BLaER1 (cell line): ENCODE measurements around the gene JCHAIN.
"Not testable (repeated sequence)": the region's sequence is repeated elsewhere in the genome, so short reads cannot be mapped to it uniquely, and the experiment has no call there.

ENCODE experiments used
- H3K27ac ChIP-seq: shearing (Covaris generic); formaldehyde crosslinking; 2 replicates; pipeline ENCODE4 v1.8.1; 2022
- H3K27me3 ChIP-seq: shearing (Covaris generic); formaldehyde crosslinking; 2 replicates; pipeline ENCODE4 v1.8.1; 2022
- H3K36me3 ChIP-seq: shearing (Covaris generic); formaldehyde crosslinking; 2 replicates; pipeline ENCODE4 v1.8.1; 2022
- H3K4me1 ChIP-seq: shearing (Covaris generic); formaldehyde crosslinking; 2 replicates; pipeline ENCODE4 v1.8.1; 2022
- H3K4me2 ChIP-seq: shearing (Covaris generic); formaldehyde crosslinking; 2 replicates; pipeline ENCODE4 v1.8.1; 2022
- H3K4me3 ChIP-seq: shearing (Covaris generic); formaldehyde crosslinking; 2 replicates; pipeline ENCODE4 v1.8.1; 2022
- H3K9ac ChIP-seq: shearing (Covaris generic); formaldehyde crosslinking; 2 replicates; pipeline ENCODE4 v1.8.1; 2022
- H3K9me3 ChIP-seq: shearing (Covaris generic); formaldehyde crosslinking; 2 replicates; pipeline ENCODE4 v1.8.1; 2022
- H4K20me1 ChIP-seq: shearing (Covaris generic); formaldehyde crosslinking; 2 replicates; pipeline ENCODE4 v1.8.1; 2022
- Cebpa-rat ChIP-seq: shearing (Covaris generic); IDR thresholded peaks from 2 replicates; pipeline ENCODE4 v1.8.1; 2022

The JCHAIN gene

DNA sequence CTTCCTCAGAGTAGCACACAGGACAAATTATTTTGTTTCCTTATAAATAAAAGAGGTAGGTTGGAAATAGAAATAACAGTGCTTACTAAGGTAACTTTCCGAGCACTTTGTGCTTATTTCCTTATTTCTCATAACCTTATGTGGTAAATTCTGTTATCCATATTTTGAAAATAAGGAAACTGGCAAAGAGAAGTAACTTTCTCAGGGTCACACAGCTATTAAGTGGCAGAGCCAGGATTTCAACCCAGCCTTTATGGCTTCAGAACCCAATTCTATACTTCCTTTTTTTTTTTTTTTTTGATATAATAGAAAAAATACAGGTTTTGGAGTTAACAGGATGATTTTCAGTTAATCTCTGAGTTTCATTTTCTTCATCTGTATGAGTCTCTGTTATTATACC lies 25.4 kb upstream of the JCHAIN start:
- Histone ChIP-seq H3K27me3 (no peaks in the 10 kb centered on the region), H3K9ac (no peak overlapping the region), H3K36me3 (peaks cover 11% of the 10 kb centered on the region; the same call in 1 of the 2 replicates), H3K4me1 (peaks cover 44% of the 10 kb centered on the region), H3K27ac (no peak overlapping the region), H4K20me1 (peaks cover 52% of the 10 kb centered on the region), H3K9me3 (no peaks in the 10 kb centered on the region), H3K4me3 (no peak overlapping the region), H3K4me2 (peak overlapping the region; percentile 89)
- TF ChIP-seq Cebpa-rat = no peak

DNA sequence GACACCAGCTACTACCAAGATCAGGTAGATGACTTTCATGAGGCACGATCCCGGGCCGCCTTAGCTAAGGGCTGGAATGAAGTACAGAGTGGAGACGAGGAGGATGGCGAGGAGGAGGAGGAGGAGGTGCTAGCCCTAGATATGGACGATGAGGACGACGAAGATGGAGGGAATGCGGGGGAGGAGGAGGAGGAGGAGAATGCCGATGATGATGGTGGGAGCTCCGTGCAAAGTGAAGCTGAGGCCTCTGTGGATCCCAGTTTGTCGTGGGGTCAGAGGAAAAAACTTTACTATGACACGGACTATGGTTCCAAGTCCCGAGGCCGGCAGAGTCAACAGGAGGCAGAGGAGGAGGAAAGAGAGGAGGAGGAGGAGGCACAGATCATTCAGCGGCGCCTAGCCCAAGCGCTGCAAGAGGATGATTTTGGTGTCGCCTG lies 22.5 kb upstream of the JCHAIN start:
- peaks cover 40% of the 10 kb centered on the region for H4K20me1 ChIP-seq
- H3K4me1 ChIP-seq = peaks cover 44% of the 10 kb centered on the region
- peaks cover 11% of the 10 kb centered on the region; the same call in 1 of the 2 replicates for H3K36me3 ChIP-seq
- peak overlapping the region; percentile 85 for H3K4me3 ChIP-seq
- peak overlapping the region; percentile 94 for H3K27ac ChIP-seq
- H3K4me2 ChIP-seq = peak overlapping the region; percentile 89
- H3K9me3 ChIP-seq = no peaks in the 10 kb centered on the region
- H3K9ac ChIP-seq = peak overlapping the region; percentile 92
- no peak for TF ChIP-seq Cebpa-rat
- no peaks in the 10 kb centered on the region for H3K27me3 ChIP-seq

DNA sequence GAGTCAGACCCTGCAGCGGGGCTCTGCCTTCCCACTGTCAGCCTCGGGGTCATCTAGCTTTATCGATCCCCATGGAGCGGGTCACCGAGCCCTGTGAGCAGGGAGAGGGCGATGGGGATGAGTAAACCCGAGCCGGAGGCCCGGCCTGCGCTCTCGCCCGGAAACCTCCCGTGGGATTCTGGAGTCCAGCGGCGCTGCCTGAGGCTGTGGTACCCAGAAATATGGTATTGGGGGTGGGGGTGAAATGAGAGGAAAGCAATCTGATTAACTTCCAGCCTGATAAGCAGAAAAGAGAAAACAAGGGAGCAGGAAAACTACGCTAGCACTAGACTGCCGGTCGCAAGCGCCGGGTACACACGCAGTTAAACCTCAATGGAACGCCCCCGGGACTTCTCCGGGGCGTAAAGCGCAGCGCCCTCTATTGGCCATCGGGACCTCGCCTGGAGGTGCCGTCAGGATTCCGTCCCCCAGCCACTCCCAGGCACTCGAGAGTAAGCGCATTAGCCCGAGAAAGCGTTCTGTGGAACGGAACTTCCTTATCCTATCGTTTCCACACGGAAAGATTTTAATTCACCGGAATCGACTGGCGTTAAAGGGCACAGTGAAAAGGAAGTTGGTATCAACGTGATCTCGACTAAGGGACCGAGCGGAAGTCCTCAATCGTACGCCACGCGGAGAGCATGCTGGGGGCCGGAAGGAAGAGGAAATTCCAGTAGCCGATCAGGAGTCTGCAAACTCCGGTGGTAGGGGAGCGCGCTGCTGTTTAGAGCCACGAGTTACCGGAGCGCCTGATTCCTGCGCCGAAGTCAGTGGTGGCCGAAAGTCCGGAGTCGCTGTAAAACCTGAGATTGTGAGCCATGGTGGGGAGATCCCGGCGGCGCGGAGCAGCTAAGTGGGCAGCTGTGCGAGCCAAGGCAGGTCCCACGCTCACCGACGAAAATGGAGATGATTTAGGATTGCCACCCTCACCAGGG lies 21.8 kb upstream of the JCHAIN start, which contains the start of gene UTP3:
UTP3 (plus strand) TSS at position 712 of the 974 bp plus-strand sequence; CDS start at position 858, 146 bp downstream.
- Histone ChIP-seq H3K9ac (peak within 1 kb of the TSS; percentile 92), H3K4me2 (peak within 1 kb of the TSS; percentile 89), H3K4me1 (peaks cover 44% of the 10 kb centered on the region), H3K4me3 (peak within 1 kb of the TSS; percentile 85), H3K27me3 (no peaks in the 10 kb centered on the region), H3K27ac (peak within 1 kb of the TSS; percentile 94), H3K36me3 (peaks cover 11% of the 10 kb centered on the region; the same call in 1 of the 2 replicates), H3K9me3 (no peaks in the 10 kb centered on the region), H4K20me1 (peaks cover 40% of the 10 kb centered on the region)
- TF ChIP-seq Cebpa-rat = no peak

DNA sequence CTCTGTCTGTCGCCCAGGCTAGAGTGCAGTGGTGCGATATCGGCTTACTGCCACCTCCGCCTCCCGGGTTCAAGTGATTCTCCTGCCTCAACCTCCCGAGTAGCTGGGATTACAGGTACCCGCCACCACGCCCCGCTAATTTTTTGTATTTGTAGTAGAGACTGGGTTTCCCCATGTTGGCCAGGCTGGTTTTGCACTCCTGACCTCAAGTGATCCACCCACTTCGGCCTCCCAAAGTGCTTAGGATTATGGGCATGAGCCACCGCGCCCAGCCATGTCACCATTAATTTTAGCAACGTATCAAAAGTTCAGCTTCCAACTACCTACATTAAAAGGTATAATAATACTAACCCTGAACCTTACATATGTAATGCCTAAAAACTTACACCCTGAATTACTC lies 21.1 kb upstream of the JCHAIN start:
- Histone ChIP-seq H3K36me3 (peaks cover 11% of the 10 kb centered on the region; the same call in 1 of the 2 replicates), H3K9me3 (no peaks in the 10 kb centered on the region), H3K4me2 (peak overlapping the region; percentile 84), H3K27ac (peak overlapping the region; percentile 94), H3K4me3 (peak overlapping the region; percentile 85), H3K9ac (peak overlapping the region; percentile 92), H3K27me3 (no peaks in the 10 kb centered on the region), H4K20me1 (peaks cover 38% of the 10 kb centered on the region), H3K4me1 (peaks cover 44% of the 10 kb centered on the region)
- no peak for TF ChIP-seq Cebpa-rat

DNA sequence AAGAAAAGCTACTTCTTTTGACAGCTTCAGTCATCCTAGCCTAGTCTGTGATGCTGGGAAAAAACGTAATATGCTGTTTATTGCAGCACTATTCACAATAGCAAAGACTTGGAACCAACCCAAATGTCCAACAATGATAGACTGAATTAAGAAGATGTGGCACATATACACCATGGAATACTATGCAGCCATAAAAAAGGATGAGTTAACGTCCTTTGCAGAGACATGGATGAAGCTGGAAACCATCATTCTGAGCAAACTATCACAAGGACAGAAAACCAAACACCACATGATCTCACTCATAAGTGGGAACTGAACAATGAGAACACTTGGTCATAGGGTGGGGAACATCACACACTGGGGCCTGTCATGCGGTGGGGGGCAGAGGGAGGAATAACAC lies 15.8 kb upstream of the JCHAIN start:
- H3K9ac ChIP-seq, H3K27ac ChIP-seq, H3K36me3 ChIP-seq, H3K9me3 ChIP-seq, H4K20me1 ChIP-seq, H3K4me2 ChIP-seq, H3K27me3 ChIP-seq, H3K4me3 ChIP-seq: not testable (repeated sequence)
- peaks cover 40% of the 10 kb centered on the region for H3K4me1 ChIP-seq

DNA sequence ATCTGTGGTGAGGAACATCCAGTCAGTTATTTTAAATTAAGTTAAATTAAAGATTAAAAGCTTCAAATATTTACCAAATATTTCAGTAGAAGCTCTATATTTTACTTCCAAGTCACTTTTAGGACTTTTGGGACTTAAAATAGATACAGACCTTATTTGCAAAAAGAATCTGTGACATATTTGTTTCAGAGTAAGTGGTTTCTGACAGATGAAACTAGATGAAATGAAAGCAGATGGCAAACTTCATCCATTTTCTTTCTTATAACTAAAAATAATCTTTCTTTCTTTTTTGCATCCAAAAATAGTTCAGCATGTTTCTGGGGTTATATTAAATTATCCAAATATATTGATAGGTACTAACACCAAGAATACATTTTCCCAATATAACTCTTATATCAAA lies 15.4 kb upstream of the JCHAIN start:
- Histone ChIP-seq H3K4me2 (no peak overlapping the region), H3K27ac (no peak overlapping the region), H3K4me3 (no peak overlapping the region), H3K36me3 (no peaks in the 10 kb centered on the region), H3K9ac (no peak overlapping the region), H4K20me1 (no peaks in the 10 kb centered on the region), H3K27me3 (no peaks in the 10 kb centered on the region), H3K9me3 (no peaks in the 10 kb centered on the region), H3K4me1 (peaks cover 41% of the 10 kb centered on the region)
- TF ChIP-seq Cebpa-rat = no peak

DNA sequence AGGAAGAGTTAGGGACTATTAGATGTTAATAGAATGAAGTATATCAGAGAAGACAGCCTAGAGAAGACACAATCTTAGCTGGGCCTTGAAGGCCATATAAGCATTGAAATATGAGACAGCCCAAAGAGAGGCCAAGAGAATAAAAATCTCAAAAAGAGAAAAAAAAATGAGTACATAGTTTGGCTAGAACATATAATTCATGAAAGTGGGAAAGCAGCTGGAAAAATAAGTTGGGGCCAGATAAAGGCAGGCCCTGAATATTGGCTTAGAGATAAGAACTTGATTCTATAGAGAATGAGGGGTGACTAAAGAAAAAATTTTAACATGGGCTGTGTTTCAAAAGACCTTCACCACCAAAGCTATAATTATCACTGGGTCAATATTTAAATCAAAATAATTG lies 14.6 kb upstream of the JCHAIN start:
- Histone ChIP-seq H3K4me2 (no peak overlapping the region), H3K4me3 (no peak overlapping the region), H3K27ac (no peak overlapping the region), H3K9me3 (no peaks in the 10 kb centered on the region), H3K27me3 (no peaks in the 10 kb centered on the region), H3K36me3 (no peaks in the 10 kb centered on the region), H4K20me1 (no peaks in the 10 kb centered on the region), H3K9ac (no peak overlapping the region), H3K4me1 (peaks cover 49% of the 10 kb centered on the region)
- no peak for TF ChIP-seq Cebpa-rat

DNA sequence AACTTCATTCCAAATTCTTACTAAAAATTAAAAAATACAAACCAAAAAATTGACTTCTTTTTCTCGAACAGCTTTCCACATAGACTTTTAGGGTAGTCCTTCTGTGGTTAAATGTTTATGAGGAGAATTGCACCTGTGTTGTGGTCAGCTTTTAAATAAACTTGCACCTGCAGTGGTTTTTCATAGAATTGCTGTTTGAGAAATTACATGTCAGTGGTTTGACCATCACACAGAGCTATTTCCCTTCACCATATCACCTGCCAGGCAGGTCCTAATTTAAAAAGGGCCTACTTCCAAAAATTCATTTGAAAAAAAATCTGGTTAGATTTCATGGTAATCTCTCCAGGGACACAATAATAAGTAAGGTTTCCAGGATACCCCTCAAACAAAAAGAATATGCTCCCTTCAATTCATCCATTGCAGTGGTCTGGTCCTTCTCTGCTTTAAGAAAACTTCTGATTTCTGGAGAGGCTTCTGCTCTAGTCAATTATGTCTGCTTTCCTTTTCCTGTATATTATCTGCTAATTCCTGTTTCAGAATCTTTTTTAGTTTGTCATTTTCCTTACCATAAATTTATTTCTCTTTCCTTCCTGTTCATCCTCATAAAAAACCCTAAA lies 12.2 kb upstream of the JCHAIN start:
- Histone ChIP-seq H3K27ac (no peak overlapping the region), H3K4me3 (no peak overlapping the region), H3K9ac (no peak overlapping the region), H3K4me2 (peak overlapping the region; percentile 63), H3K36me3 (no peaks in the 10 kb centered on the region), H3K27me3 (no peaks in the 10 kb centered on the region), H3K4me1 (peaks cover 54% of the 10 kb centered on the region), H3K9me3 (no peaks in the 10 kb centered on the region), H4K20me1 (no peaks in the 10 kb centered on the region)
- TF ChIP-seq Cebpa-rat = no peak

DNA sequence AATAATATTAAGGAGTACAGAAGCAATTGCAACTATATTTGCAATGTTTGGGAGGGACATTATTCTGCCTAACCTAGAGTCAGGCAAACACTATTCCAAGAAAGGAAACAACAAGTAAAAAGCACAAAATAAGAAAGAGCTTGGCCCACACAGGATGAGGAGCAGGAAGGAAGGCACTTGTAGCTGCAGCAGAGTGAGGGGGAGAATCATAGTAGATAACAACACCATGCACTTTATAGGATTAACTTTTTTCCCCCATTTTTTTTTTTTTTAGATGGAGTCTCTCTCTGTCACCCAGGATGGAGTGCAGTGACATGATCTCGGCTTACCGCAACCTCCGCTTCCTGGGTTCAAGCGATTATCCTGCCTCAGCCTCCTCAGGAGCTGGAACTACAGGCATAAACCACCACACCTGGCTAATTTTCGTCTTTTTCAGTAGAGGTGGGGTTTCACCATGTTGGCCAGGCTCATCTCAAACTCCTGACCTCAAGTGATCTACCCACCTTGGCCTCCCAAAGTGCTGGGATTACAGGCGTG lies 10.3 kb upstream of the JCHAIN start:
- H3K36me3 ChIP-seq = no peaks in the 10 kb centered on the region
- H3K9ac ChIP-seq = no peak overlapping the region
- peak overlapping the region; percentile 63 for H3K4me2 ChIP-seq
- H4K20me1 ChIP-seq = no peaks in the 10 kb centered on the region
- H3K4me1 ChIP-seq = peaks cover 54% of the 10 kb centered on the region
- H3K9me3 ChIP-seq = no peaks in the 10 kb centered on the region
- H3K27me3 ChIP-seq = no peaks in the 10 kb centered on the region
- no peak for TF ChIP-seq Cebpa-rat
- no peak overlapping the region for H3K27ac ChIP-seq
- H3K4me3 ChIP-seq = no peak overlapping the region

DNA sequence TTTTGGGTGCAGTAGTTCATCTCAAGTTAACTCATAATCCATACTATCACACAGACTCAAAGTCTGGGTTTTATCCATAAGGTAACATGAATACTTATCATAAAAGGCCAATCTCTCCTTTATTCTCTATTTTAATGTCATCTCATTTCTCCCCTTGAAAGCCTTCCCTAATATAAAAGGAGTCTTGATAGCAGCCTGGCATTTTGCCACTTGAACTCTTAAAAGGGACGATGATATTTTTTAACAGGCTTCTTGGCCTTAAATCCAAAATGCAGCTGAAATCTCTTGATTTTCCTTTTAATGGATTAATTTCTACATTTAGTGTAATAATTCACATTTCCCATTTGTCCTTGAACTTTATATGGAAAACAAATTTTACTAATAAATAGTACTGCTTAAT lies 8.4 kb upstream of the JCHAIN start:
- H3K4me3 ChIP-seq = no peak overlapping the region
- peaks cover 46% of the 10 kb centered on the region for H3K4me1 ChIP-seq
- no peaks in the 10 kb centered on the region for H4K20me1 ChIP-seq
- H3K4me2 ChIP-seq = no peak overlapping the region
- H3K27me3 ChIP-seq = no peaks in the 10 kb centered on the region
- H3K9ac ChIP-seq = no peak overlapping the region
- no peak for TF ChIP-seq Cebpa-rat
- H3K36me3 ChIP-seq = no peaks in the 10 kb centered on the region
- no peak overlapping the region for H3K27ac ChIP-seq
- no peaks in the 10 kb centered on the region for H3K9me3 ChIP-seq
